H9 (cell line): ENCODE data around the gene CES2. TPM values are rescaled to one million over a fixed set of nuclear protein-coding genes. Genes with fewer than 3 reads are reported as not detected.

Experiments
- DNase-seq: peaks from one replicate; pipeline ENCODE4 v3.0.0-alpha.2; 2017
- H2AFZ ChIP-seq: one replicate; pipeline ENCODE4 v1.6.1; 2013; ENCODE audit warnings: mild to moderate bottlenecking, low read length, control low read depth, moderate library complexity
- H2AK5ac ChIP-seq: 2 replicates; pipeline ENCODE4 v1.6.1; 2013; ENCODE audit warnings: low read length, control low read depth, mixed read lengths; ENCODE audit not compliant: insufficient read length
- H2BK120ac ChIP-seq: one replicate; pipeline ENCODE4 v1.6.1; 2013; ENCODE audit warnings: low read depth, mild to moderate bottlenecking, low read length, control low read depth, inconsistent platforms; ENCODE audit not compliant: poor library complexity, severe bottlenecking
- H2BK12ac ChIP-seq: 2 replicates; pipeline ENCODE4 v1.6.1; 2013; ENCODE audit warnings: low read length, control low read depth, mixed read lengths, low read depth; ENCODE audit not compliant: insufficient read length
- H2BK15ac ChIP-seq: 2 replicates; pipeline ENCODE4 v1.6.1; 2013; ENCODE audit warnings: low read depth, low read length, control low read depth
- H2BK20ac ChIP-seq: one replicate; pipeline ENCODE4 v1.6.1; 2013; ENCODE audit warnings: low read depth, mild to moderate bottlenecking, low read length, control low read depth, inconsistent platforms; ENCODE audit not compliant: poor library complexity, severe bottlenecking
- H2BK5ac ChIP-seq: 2 replicates; pipeline ENCODE4 v1.6.1; 2013; ENCODE audit warnings: low read length, control low read depth, mixed read lengths; ENCODE audit not compliant: insufficient read length
- H3K14ac ChIP-seq: 2 replicates; pipeline ENCODE4 v1.6.1; 2013; ENCODE audit warnings: low read length, control low read depth; ENCODE audit not compliant: insufficient read depth
- H3K18ac ChIP-seq: 2 replicates; pipeline ENCODE4 v1.6.1; 2013; ENCODE audit warnings: low read depth, mild to moderate bottlenecking, mixed read lengths, low read length, control low read depth; ENCODE audit not compliant: insufficient read length
- H3K23ac ChIP-seq: 2 replicates; pipeline ENCODE4 v1.6.1; 2013; ENCODE audit warnings: low read length, control low read depth, mixed read lengths, low read depth; ENCODE audit not compliant: insufficient read length
- H3K23me2 ChIP-seq: 2 replicates; pipeline ENCODE4 v1.6.1; 2013; ENCODE audit warnings: low read depth, mild to moderate bottlenecking, mixed read lengths, low read length, control low read depth; ENCODE audit not compliant: insufficient read length, poor library complexity, severe bottlenecking
- H3K27ac ChIP-seq: 2 replicates; pipeline ENCODE4 v1.5.1; 2013; ENCODE audit warnings: low read length, control low read depth, mixed read lengths, low read depth; ENCODE audit not compliant: insufficient read length
- H3K27me3 ChIP-seq: 2 replicates; pipeline ENCODE4 v1.6.1; 2013; ENCODE audit warnings: low read length, control low read depth, inconsistent platforms; ENCODE audit not compliant: insufficient read depth
- H3K4ac ChIP-seq: 2 replicates; pipeline ENCODE4 v1.6.1; 2013; ENCODE audit warnings: low read depth, mild to moderate bottlenecking, control low read depth, inconsistent platforms, low read length, moderate library complexity
- H3K4me1 ChIP-seq: 2 replicates; pipeline ENCODE4 v1.6.1; 2013; ENCODE audit warnings: low read length, control low read depth, inconsistent platforms; ENCODE audit not compliant: insufficient read depth
- H3K4me2 ChIP-seq: 2 replicates; pipeline ENCODE4 v1.6.1; 2013; ENCODE audit warnings: low read length, control low read depth, mixed read lengths; ENCODE audit not compliant: insufficient read length, insufficient read depth
- H3K56ac ChIP-seq: 2 replicates; pipeline ENCODE4 v1.6.1; 2013; ENCODE audit warnings: low read depth, mild to moderate bottlenecking, mixed read lengths, low read length, control low read depth; ENCODE audit not compliant: insufficient read length
- H3K79me1 ChIP-seq: 2 replicates; pipeline ENCODE4 v1.6.1; 2013; ENCODE audit warnings: low read depth, mild to moderate bottlenecking, moderate library complexity, low read length, control low read depth, inconsistent platforms; ENCODE audit not compliant: insufficient read depth, poor library complexity, severe bottlenecking
- H3K79me2 ChIP-seq: 2 replicates; pipeline ENCODE4 v1.6.1; 2013; ENCODE audit warnings: low read length, control low read depth, inconsistent platforms; ENCODE audit not compliant: insufficient read depth
- H3K9ac ChIP-seq: 2 replicates; pipeline ENCODE4 v1.6.1; 2013; ENCODE audit warnings: low read length, control low read depth, mixed read lengths; ENCODE audit not compliant: insufficient read length; ENCODE audit errors: extremely low read depth
- H3K9me3 ChIP-seq: one replicate; pipeline ENCODE4 v1.6.1; 2013; ENCODE audit warnings: low read depth, low read length, inconsistent platforms; ENCODE audit not compliant: control insufficient read depth
- H3T11ph ChIP-seq: one replicate; pipeline ENCODE4 v1.6.1; 2013; ENCODE audit warnings: mild to moderate bottlenecking, low read length, control low read depth, inconsistent platforms
- H4K20me1 ChIP-seq: one replicate; pipeline ENCODE4 v1.6.1; 2013; ENCODE audit not compliant: control insufficient read depth, insufficient read length, insufficient read depth
- H4K5ac ChIP-seq: 2 replicates; pipeline ENCODE4 v1.6.1; 2013; ENCODE audit warnings: low read depth, mild to moderate bottlenecking, mixed read lengths, low read length, control low read depth; ENCODE audit not compliant: insufficient read length
- H4K8ac ChIP-seq: replicated peaks from 2 replicates; pipeline ENCODE4 v1.6.1; 2013; ENCODE audit warnings: low read length, control low read depth, mixed read lengths, low read depth; ENCODE audit not compliant: insufficient read length
- H4K91ac ChIP-seq: 2 replicates; pipeline ENCODE4 v1.6.1; 2013; ENCODE audit warnings: low read depth, mild to moderate bottlenecking, moderate library complexity, mixed read lengths, low read length, control low read depth; ENCODE audit not compliant: insufficient read length
- H3K27ac Mint-ChIP-seq, 3 experiments: 2 replicates in 2 of 3; 3 replicates in 1 of 3; pipeline ENCODE4 v1.8.0; 2020 to 2021; ENCODE audit warnings: mixed read lengths in 3 of 3, mild to moderate bottlenecking in 1 of 3, moderate library complexity in 1 of 3
- H3K27me3 Mint-ChIP-seq: 2 replicates; pipeline ENCODE4 v1.8.0; 2021; ENCODE audit warnings: low read depth, mild to moderate bottlenecking, moderate library complexity, mixed read lengths
- H3K36me3 Mint-ChIP-seq, 3 experiments: 2 replicates in 2 of 3; 3 replicates in 1 of 3; pipeline ENCODE4 v1.8.0; 2020 to 2021; ENCODE audit warnings: low read depth in 3 of 3, mixed read lengths in 3 of 3; ENCODE audit not compliant: insufficient read depth in 1 of 3
- H3K4me1 Mint-ChIP-seq, 2 experiments: 2 replicates each; pipeline ENCODE4 v1.8.0; 2020; ENCODE audit warnings: mixed read lengths in 2 of 2
- H3K4me3 Mint-ChIP-seq, 2 experiments: 2 replicates in 1 of 2; 3 replicates in 1 of 2; pipeline ENCODE4 v1.8.0; 2020 to 2021; ENCODE audit warnings: mild to moderate bottlenecking in 2 of 2, mixed read lengths in 2 of 2, moderate library complexity in 1 of 2
- H3K9me3 Mint-ChIP-seq, 2 experiments: 2 replicates in 1 of 2; 3 replicates in 1 of 2; pipeline ENCODE4 v1.8.0; 2020; ENCODE audit warnings: mild to moderate bottlenecking in 2 of 2, mixed read lengths in 2 of 2, moderate library complexity in 1 of 2
- CTCF ChIP-seq: fragments of 200-600 bp; sonication (generic); conservative IDR thresholded peaks from 3 replicates; pipeline ENCODE4 v1.8.0; 2021; ENCODE audit warnings: antibody characterized with exemption, mild to moderate bottlenecking
- WGBS: extraction: QIAGEN DNeasy Blood & Tissue Kit; methylation state at CpG from one replicate; pipeline ENCODE4 v1.1.7; 2013; ENCODE audit warnings: missing lambda C conversion rate, low lambda C conversion rate, mixed read lengths; ENCODE audit not compliant: insufficient read length; ENCODE audit errors: extremely low coverage; 5-methylcytosine and 5-hydroxymethylcytosine counted together
- total RNA-seq: library from RNA; stranded (reverse); gene quantifications from 2 replicates; pipeline ENCODE4 v1.2.1, GENCODE V29; 2021

CES2 gene
- total RNA-seq, 1 experiment from 2014 or later = 28.2 TPM

- H2AFZ ChIP-seq = no peak overlapping the region
- no peak overlapping the region for H2AK5ac ChIP-seq
Observed at GRCh38 chr16:66930189-66930588, 5.1 kb upstream of the CES2 start.

More at GRCh38 chr16:66930189-66930588, 5.1 kb upstream of the CES2 start:
- Histone ChIP-seq H3K27me3 (peaks cover 12% of the 10 kb centered on the region; the same call in 1 of the 2 replicates), H2BK20ac (no peak overlapping the region), H4K91ac (no peak overlapping the region), H3K18ac (no peak overlapping the region), H3K56ac (no peak overlapping the region), H3K79me2 (no peaks in the 10 kb centered on the region), H3K27ac (no peak overlapping the region), H3K4ac (no peak overlapping the region), H2BK15ac (no peak overlapping the region), H2BK5ac (no peak overlapping the region), H3K9me3 (no peaks in the 10 kb centered on the region), H3K4me1 (no peaks in the 10 kb centered on the region), H2BK120ac (no peak overlapping the region), H4K5ac (no peak overlapping the region), H3K79me1 (no peaks in the 10 kb centered on the region), H4K20me1 (no peaks in the 10 kb centered on the region), H3T11ph (no peak overlapping the region), H3K4me2 (no peak overlapping the region), H2BK12ac (no peak overlapping the region), H3K9ac (no peak overlapping the region), H3K23me2 (peaks cover 18% of the 10 kb centered on the region), H3K23ac (no peak overlapping the region), H3K14ac (no peak overlapping the region), H4K8ac (no peak overlapping the region)
- TF ChIP-seq CTCF = no peak
- H3K9me3 Mint-ChIP-seq = no peaks in the 10 kb centered on the region
- peaks cover 32% of the 10 kb centered on the region for H3K27me3 Mint-ChIP-seq
- peaks cover 24 to 33% of the 10 kb centered on the region in 2 experiments for H3K4me1 Mint-ChIP-seq
- peaks cover 3 to 15% (median 5%) of the 10 kb centered on the region in 3 experiments for H3K36me3 Mint-ChIP-seq
- WGBS = no CpG with 5 or more reads among the region's 4 CpGs
- H3K4me3 Mint-ChIP-seq = no peak overlapping the region
- no peak for DNase-seq
- H3K27ac Mint-ChIP-seq = no peak overlapping the region
